Fibroblast of lung (primary cell): Measurements from ENCODE around the gene HECTD4.

Source experiments
- CTCF ChIP-seq, 2 donors: IDR thresholded peaks in 1 of 2; conservative IDR thresholded peaks in 1 of 2; 1 replicate in 1 of 2; 2 replicates in 1 of 2; pipeline ENCODE4 v1.5.1; 2011 to 2012; ENCODE audit warnings: low read length in 2 of 2, control low read depth in 1 of 2, inconsistent platforms in 1 of 2, low read depth in 1 of 2, mild to moderate bottlenecking in 1 of 2
- EZH2 ChIP-seq: IDR thresholded peaks from 2 replicates; pipeline ENCODE4 v1.5.1; 2012; ENCODE audit warnings: low read length, control low read depth, mild to moderate bottlenecking; ENCODE audit errors: missing control alignments

GRCh38 chr12:112401054-112401453 lies 18.8 kb upstream of the HECTD4 start:
- no peak for TF ChIP-seq CTCF (conservative IDR thresholded peaks at IDR 0.05 in 1 of 2, IDR thresholded peaks at IDR 0.05 in 1 of 2; ENCODE audit: low read depth in 1 of 2, low read length in 2 of 2)
- TF ChIP-seq EZH2, result no peak
